ENCODE results near the gene SLC9A7. TPM values are rescaled to one million over a fixed set of nuclear protein-coding genes. Genes with fewer than 3 reads are reported as not detected.
A peak's percentile ranks its signal among the peaks of the same experiment; 100 is the strongest.

SLC9A7 gene
- total and polyA plus RNA-seq, 4 experiments from 2014 or later = 0.42 to 3.5 (median 2.0) TPM

DNA sequence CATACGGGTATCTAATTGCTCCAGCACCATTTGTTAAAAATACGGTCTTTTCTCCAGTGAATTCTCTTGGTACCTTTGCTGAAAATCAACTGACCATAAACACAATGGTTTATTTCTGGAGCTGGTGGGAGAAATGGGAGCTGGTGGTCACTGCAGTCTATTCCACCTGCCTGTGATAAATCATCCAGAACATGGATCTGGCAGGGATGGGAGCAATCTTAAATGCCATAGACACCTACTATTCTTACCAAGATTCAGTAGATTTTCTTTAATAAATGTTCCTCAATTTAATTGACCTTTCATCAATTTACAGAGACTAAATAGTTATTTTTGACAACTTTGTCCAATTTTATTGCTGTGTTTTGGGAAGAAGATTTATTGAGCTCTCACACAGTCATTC is 68.1 kb downstream of the SLC9A7 start:
- Mint-ChIP-seq H3K9me3 (no peaks in the 10 kb centered on the region), H3K4me1 (peaks cover 0 to 2% (median 0%) of the 10 kb centered on the region in 4 donors), H3K36me3 (no peaks in the 10 kb centered on the region), H3K27ac (no peak overlapping the region), H3K4me3 (no peak overlapping the region), H3K27me3 (no peaks in the 10 kb centered on the region)
- ChIA-PET CTCF (ENCODE audit: partially characterized antibody) (no interaction called here), POLR2A (ENCODE audit: partially characterized antibody) (no interaction called here)
- Histone ChIP-seq H3K36me3 (ENCODE audit: insufficient read depth, low read length) (no peaks in the 10 kb centered on the region), H3K4me3 (ENCODE audit: low read length in 2 of 2) (no peak overlapping the region), H3K27me3 (ENCODE audit: insufficient read depth, low read length) (no peaks in the 10 kb centered on the region), H3K27ac (ENCODE audit: low read depth, low read length) (no peak overlapping the region), H3K9me3 (ENCODE audit: control insufficient read depth in 1 of 2, low read length in 2 of 2) (no peaks in the 10 kb centered on the region), H3K4me1 (ENCODE audit: insufficient read depth, low read length) (no peaks in the 10 kb centered on the region)
- DNase-seq = no peak
- intact Hi-C loops (cut with micrococcal nuclease) = no loop called here

GRCh38 chrX:46687619-46688018 is 71.3 kb downstream of the SLC9A7 start:
- no peaks in the 10 kb centered on the region for H3K27me3 ChIP-seq (ENCODE audit: insufficient read depth, low read length)
- no peak overlapping the region for H3K27ac ChIP-seq (ENCODE audit: low read depth, low read length)
- Mint-ChIP-seq H3K9me3 (no peaks in the 10 kb centered on the region), H3K4me1 (peaks cover 0 to 2% (median 0%) of the 10 kb centered on the region in 4 donors), H3K27me3 (no peaks in the 10 kb centered on the region), H3K36me3 (no peaks in the 10 kb centered on the region), H3K27ac (no peak overlapping the region), H3K4me3 (no peak overlapping the region)
- ChIA-PET POLR2A (ENCODE audit: partially characterized antibody) (no interaction called here), CTCF (ENCODE audit: partially characterized antibody) (interaction anchor here (1.0 to 1.6 kb wide), 7 partner anchors 18 to 133 kb away, joined by 3 to 7 read pairs (median 4); no protein-coding TSS in a partner anchor)
- H3K4me1 ChIP-seq (ENCODE audit: insufficient read depth, low read length) = no peaks in the 10 kb centered on the region
- no peaks in the 10 kb centered on the region for H3K9me3 ChIP-seq (ENCODE audit: control insufficient read depth in 1 of 2, low read length in 2 of 2)
- no peak overlapping the region for H3K4me3 ChIP-seq (ENCODE audit: low read length in 2 of 2)
- no peak for DNase-seq
- no peaks in the 10 kb centered on the region for H3K36me3 ChIP-seq (ENCODE audit: insufficient read depth, low read length)
- intact Hi-C loops (cut with micrococcal nuclease) = loop anchor here (10.0 kb wide), 1 partner anchor 107 kb away; no protein-coding TSS in a partner anchor

DNA sequence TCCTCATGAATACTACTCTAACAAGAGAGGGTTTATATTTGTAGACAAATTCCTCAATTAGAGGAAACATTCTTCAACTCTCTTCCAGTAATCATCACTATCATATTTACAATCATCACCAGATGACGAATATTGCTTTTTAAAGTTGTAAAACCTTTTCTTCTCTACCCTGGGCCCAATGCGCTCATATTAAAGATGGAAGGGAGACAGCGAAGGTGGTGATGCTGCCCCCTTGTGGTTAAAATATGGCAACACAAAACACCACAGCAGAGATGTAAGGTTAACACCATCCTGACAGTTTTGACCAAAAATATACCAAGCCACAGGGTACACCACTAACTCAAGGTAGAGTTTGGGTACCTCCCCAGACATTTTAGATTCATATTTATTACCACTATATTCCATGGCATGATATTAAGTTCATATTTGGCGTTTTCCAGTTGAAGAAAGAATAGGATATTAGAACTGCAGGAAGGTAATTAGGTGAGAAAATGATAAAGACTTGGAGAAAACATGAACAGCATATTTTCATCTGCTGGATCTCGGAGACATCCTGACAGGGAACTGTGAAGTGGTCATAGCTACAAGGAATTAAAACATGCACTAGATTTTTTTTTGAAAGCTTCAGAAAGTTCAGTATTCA is 72.8 kb downstream of the SLC9A7 start:
- Mint-ChIP-seq H3K27ac (peak overlapping the region in 1 of 7 donors; percentile 60), H3K9me3 (no peaks in the 10 kb centered on the region), H3K4me3 (no peak overlapping the region), H3K36me3 (no peaks in the 10 kb centered on the region), H3K27me3 (no peaks in the 10 kb centered on the region), H3K4me1 (peaks cover 0 to 2% (median 0%) of the 10 kb centered on the region in 4 donors)
- ChIA-PET CTCF (ENCODE audit: partially characterized antibody) (interaction anchor here (0.8 to 1.8 kb wide), 11 partner anchors 11 to 310 kb away, joined by 3 to 7 read pairs (median 4); no protein-coding TSS in a partner anchor), POLR2A (ENCODE audit: partially characterized antibody) (no interaction called here)
- Histone ChIP-seq H3K27me3 (ENCODE audit: insufficient read depth, low read length) (no peaks in the 10 kb centered on the region), H3K9me3 (ENCODE audit: control insufficient read depth in 1 of 2, low read length in 2 of 2) (no peaks in the 10 kb centered on the region), H3K4me3 (ENCODE audit: low read length in 2 of 2) (no peak overlapping the region), H3K36me3 (ENCODE audit: insufficient read depth, low read length) (no peaks in the 10 kb centered on the region), H3K4me1 (ENCODE audit: insufficient read depth, low read length) (no peaks in the 10 kb centered on the region), H3K27ac (ENCODE audit: low read depth, low read length) (no peak overlapping the region)
- intact Hi-C loops (cut with micrococcal nuclease) = loop anchor here (1.0 to 10.0 kb wide), 2 partner anchors 109 to 113 kb away; partner anchors contain the start of gene CHST7
- peak in 4 of 5 donors; percentile 34 to 45 (median 42) for DNase-seq

DNA sequence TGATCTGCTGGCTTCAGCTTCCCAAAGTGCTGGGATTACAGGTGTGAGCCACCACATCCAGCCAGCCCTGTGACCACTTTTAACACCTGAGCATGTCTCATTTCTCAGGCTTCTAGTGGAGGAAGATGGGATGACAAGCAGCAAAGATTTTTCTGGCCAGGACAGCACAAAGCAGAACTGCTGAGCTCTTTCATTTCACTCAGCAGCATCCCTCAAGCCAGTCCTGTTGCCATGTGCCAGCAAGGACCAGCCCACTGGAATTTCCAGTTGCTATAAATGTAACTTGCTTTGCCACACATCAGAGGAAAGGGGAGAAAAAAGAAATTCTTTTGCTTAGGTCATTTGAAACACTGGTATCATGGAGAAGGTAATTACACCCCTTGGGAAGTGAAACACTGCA is 75.9 kb downstream of the SLC9A7 start:
- CTCF ChIA-PET (ENCODE audit: partially characterized antibody) = no interaction called here
- Histone ChIP-seq H3K27me3 (ENCODE audit: insufficient read depth, low read length) (no peaks in the 10 kb centered on the region), H3K4me3 (ENCODE audit: low read length in 2 of 2) (no peak overlapping the region), H3K4me1 (ENCODE audit: insufficient read depth, low read length) (no peaks in the 10 kb centered on the region), H3K36me3 (ENCODE audit: insufficient read depth, low read length) (no peaks in the 10 kb centered on the region), H3K9me3 (ENCODE audit: control insufficient read depth in 1 of 2, low read length in 2 of 2) (no peaks in the 10 kb centered on the region), H3K27ac (ENCODE audit: low read depth, low read length) (no peak overlapping the region)
- Mint-ChIP-seq H3K4me3 (no peak overlapping the region), H3K27ac (no peak overlapping the region), H3K27me3 (no peaks in the 10 kb centered on the region), H3K4me1 (peaks cover 0 to 2% (median 0%) of the 10 kb centered on the region in 4 donors), H3K36me3 (no peaks in the 10 kb centered on the region), H3K9me3 (no peaks in the 10 kb centered on the region)
- POLR2A ChIA-PET (ENCODE audit: partially characterized antibody) = no interaction called here
- no peak for DNase-seq
- intact Hi-C loops (cut with micrococcal nuclease) = loop anchor here (10.0 kb wide), 1 partner anchor 112 kb away; no protein-coding TSS in a partner anchor

DNA sequence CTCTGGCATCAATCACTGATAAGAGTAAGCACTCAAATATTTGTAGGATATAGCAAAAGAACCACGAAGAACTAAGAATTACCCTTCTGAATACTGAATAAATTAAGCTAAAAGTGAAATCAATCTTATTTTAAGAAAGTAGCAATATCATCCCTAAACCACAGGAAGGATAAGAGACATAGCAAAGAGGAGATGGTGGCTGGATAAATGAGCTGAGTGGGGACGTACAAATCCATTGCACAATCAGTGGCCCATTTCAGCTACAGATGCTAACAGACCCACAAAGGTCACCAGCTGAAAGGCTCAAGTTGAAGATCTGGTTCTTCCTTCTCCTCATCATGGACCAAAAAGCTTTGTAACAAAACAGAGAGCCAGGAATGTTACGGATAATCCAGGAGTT is 77.1 kb downstream of the SLC9A7 start:
- no peak overlapping the region for H3K27ac ChIP-seq (ENCODE audit: low read depth, low read length)
- no peaks in the 10 kb centered on the region for H3K4me1 ChIP-seq (ENCODE audit: insufficient read depth, low read length)
- ChIA-PET POLR2A (ENCODE audit: partially characterized antibody) (no interaction called here), CTCF (ENCODE audit: partially characterized antibody) (no interaction called here)
- no peaks in the 10 kb centered on the region for H3K27me3 ChIP-seq (ENCODE audit: insufficient read depth, low read length)
- H3K9me3 ChIP-seq (ENCODE audit: control insufficient read depth in 1 of 2, low read length in 2 of 2) = no peaks in the 10 kb centered on the region
- intact Hi-C loops (cut with micrococcal nuclease) = loop anchor here (10.0 kb wide), 1 partner anchor 113 kb away; no protein-coding TSS in a partner anchor
- Mint-ChIP-seq H3K4me3 (no peak overlapping the region), H3K36me3 (no peaks in the 10 kb centered on the region), H3K9me3 (no peaks in the 10 kb centered on the region), H3K27ac (no peak overlapping the region), H3K4me1 (peaks cover 0 to 2% (median 0%) of the 10 kb centered on the region in 4 donors), H3K27me3 (no peaks in the 10 kb centered on the region)
- H3K36me3 ChIP-seq (ENCODE audit: insufficient read depth, low read length) = no peaks in the 10 kb centered on the region
- no peak overlapping the region for H3K4me3 ChIP-seq (ENCODE audit: low read length in 2 of 2)
- no peak for DNase-seq

- Mint-ChIP-seq H3K27ac (no peak overlapping the region), H3K9me3 (no peaks in the 10 kb centered on the region)
- POLR2A ChIA-PET (ENCODE audit: partially characterized antibody) = no interaction called here
Measured at GRCh38 chrX:46678232-46678631, 80.7 kb downstream of the SLC9A7 start.

GRCh38 chrX:46676399-46677356 is 82.2 kb downstream of the SLC9A7 start:
- no peaks in the 10 kb centered on the region for H3K4me1 ChIP-seq (ENCODE audit: insufficient read depth, low read length)
- CTCF ChIA-PET (ENCODE audit: partially characterized antibody) = no interaction called here
- H3K27me3 ChIP-seq (ENCODE audit: insufficient read depth, low read length) = no peaks in the 10 kb centered on the region
- Mint-ChIP-seq H3K9me3 (no peaks in the 10 kb centered on the region), H3K27ac (peak overlapping the region in 1 of 7 donors; percentile 25), H3K4me3 (no peak overlapping the region), H3K4me1 (no peaks in the 10 kb centered on the region), H3K27me3 (no peaks in the 10 kb centered on the region), H3K36me3 (no peaks in the 10 kb centered on the region)
- H3K27ac ChIP-seq (ENCODE audit: low read depth, low read length) = no peak overlapping the region
- DNase-seq = no peak
- intact Hi-C loops (cut with micrococcal nuclease) = no loop called here
- H3K9me3 ChIP-seq (ENCODE audit: control insufficient read depth in 1 of 2, low read length in 2 of 2) = no peaks in the 10 kb centered on the region
- no peak overlapping the region for H3K4me3 ChIP-seq (ENCODE audit: low read length in 2 of 2)
- POLR2A ChIA-PET (ENCODE audit: partially characterized antibody) = no interaction called here
- H3K36me3 ChIP-seq (ENCODE audit: insufficient read depth, low read length) = no peaks in the 10 kb centered on the region

More at GRCh38 chrX:46678232-46678631, 80.7 kb downstream of the SLC9A7 start:
- H3K27ac ChIP-seq (ENCODE audit: low read depth, low read length) = no peak overlapping the region
- H3K36me3 ChIP-seq (ENCODE audit: insufficient read depth, low read length) = no peaks in the 10 kb centered on the region
- Mint-ChIP-seq H3K4me3 (no peak overlapping the region), H3K27me3 (no peaks in the 10 kb centered on the region), H3K4me1 (no peaks in the 10 kb centered on the region), H3K36me3 (no peaks in the 10 kb centered on the region)
- H3K4me3 ChIP-seq (ENCODE audit: low read length in 2 of 2) = no peak overlapping the region
- H3K9me3 ChIP-seq (ENCODE audit: control insufficient read depth in 1 of 2, low read length in 2 of 2) = no peaks in the 10 kb centered on the region
- H3K4me1 ChIP-seq (ENCODE audit: insufficient read depth, low read length) = no peaks in the 10 kb centered on the region
- intact Hi-C loops (cut with micrococcal nuclease) = no loop called here
- no peak for DNase-seq
- no peaks in the 10 kb centered on the region for H3K27me3 ChIP-seq (ENCODE audit: insufficient read depth, low read length)
- CTCF ChIA-PET (ENCODE audit: partially characterized antibody) = no interaction called here
